Fibroblast of lung (primary cell): ENCODE results near the gene G6PD. TPM values are rescaled to one million over a fixed set of nuclear protein-coding genes. Genes with fewer than 3 reads are reported as not detected.

Source experiments
- DNase-seq, 2 donors: peaks; one replicate each; pipeline versions ENCODE4 v3.0.0 to v3.0.0-alpha.2; 2010; ENCODE audit warnings: low read depth in 2 of 2
- H2AFZ ChIP-seq: 2 replicates; pipeline ENCODE4 v1.5.1; 2012; ENCODE audit warnings: low read length, control low read depth, inconsistent platforms
- H3K27ac ChIP-seq: 2 replicates; pipeline ENCODE4 v1.5.1; 2011; ENCODE audit warnings: low read length, control low read depth; ENCODE audit not compliant: insufficient read depth
- H3K27me3 ChIP-seq: 2 replicates; pipeline ENCODE4 v1.5.1; 2011; ENCODE audit warnings: mild to moderate bottlenecking, low read length; ENCODE audit not compliant: control insufficient read depth, insufficient read depth
- H3K36me3 ChIP-seq: 2 replicates; pipeline ENCODE4 v1.5.1; 2011; ENCODE audit warnings: low read length; ENCODE audit not compliant: control insufficient read depth, insufficient read depth
- H3K4me1 ChIP-seq: 2 replicates; pipeline ENCODE4 v1.5.1; 2011; ENCODE audit warnings: low read length; ENCODE audit not compliant: control insufficient read depth, insufficient read depth; ENCODE audit errors: extremely low read depth
- H3K4me2 ChIP-seq: 2 replicates; pipeline ENCODE4 v1.5.1; 2011; ENCODE audit warnings: low read length, control low read depth; ENCODE audit not compliant: insufficient read depth; ENCODE audit errors: extremely low read depth
- H3K4me3 ChIP-seq, 4 experiments: fragments of 200-600 bp in 1 of 4; sonication (generic) in 1 of 4; replicated peaks in 1 of 4; 2 replicates each; pipeline ENCODE4 v1.5.1; 2011 to 2016; ENCODE audit warnings: low read length in 4 of 4, low read depth in 3 of 4, mild to moderate bottlenecking in 3 of 4, control low read depth in 2 of 4, inconsistent platforms in 1 of 4, mixed read lengths in 1 of 4; ENCODE audit not compliant: insufficient read depth in 1 of 4; ENCODE audit errors: control extremely low read depth in 1 of 4
- H3K79me2 ChIP-seq: 2 replicates; pipeline ENCODE4 v1.5.1; 2012; ENCODE audit warnings: mild to moderate bottlenecking, low read length, inconsistent platforms; ENCODE audit not compliant: control insufficient read depth, insufficient read depth
- H3K9ac ChIP-seq: 2 replicates; pipeline ENCODE4 v1.5.1; 2011; ENCODE audit warnings: mild to moderate bottlenecking, low read length, control low read depth; ENCODE audit not compliant: insufficient read depth
- H3K9me3 ChIP-seq: 2 replicates; pipeline ENCODE4 v1.5.1; 2012; ENCODE audit warnings: low read depth, low read length; ENCODE audit not compliant: control insufficient read depth, insufficient read depth
- H4K20me1 ChIP-seq: 2 replicates; pipeline ENCODE4 v1.5.1; 2011; ENCODE audit warnings: low read length; ENCODE audit not compliant: control insufficient read depth, insufficient read depth; ENCODE audit errors: extremely low read depth
- EZH2 ChIP-seq: IDR thresholded peaks from 2 replicates; pipeline ENCODE4 v1.5.1; 2012; ENCODE audit warnings: low read length, control low read depth, mild to moderate bottlenecking; ENCODE audit errors: missing control alignments
- polyA plus RNA-seq, 2 donors: library from polyadenylated mRNA; depleted of rRNA in 1 of 2; stranded (reverse) in 1 of 2; unstranded in 1 of 2; fragments of >200 nt; gene quantifications; 2 replicates each; pipeline ENCODE4 v1.2.1, GENCODE V29; 2011 to 2012; ENCODE audit warnings: missing spikeins in 1 of 2
- total RNA-seq: library from RNA; depleted of rRNA; stranded (reverse); fragments of >200 nt; gene quantifications from 2 replicates; pipeline ENCODE4 v1.2.1, GENCODE V29; 2014
- TF ChIP-seq, protein P1 (sequence below), 2 donors: IDR thresholded peaks in 1 of 2; conservative IDR thresholded peaks in 1 of 2; 1 replicate in 1 of 2; 2 replicates in 1 of 2; pipeline ENCODE4 v1.5.1; 2011 to 2012; ENCODE audit warnings: low read length in 2 of 2, control low read depth in 1 of 2, inconsistent platforms in 1 of 2, low read depth in 1 of 2, mild to moderate bottlenecking in 1 of 2

G6PD gene
- total and polyA plus RNA-seq, 2 donors (not counting 1 experiment from before 2014, with no cell fraction given), result 86.2 to 109 TPM

DNA sequence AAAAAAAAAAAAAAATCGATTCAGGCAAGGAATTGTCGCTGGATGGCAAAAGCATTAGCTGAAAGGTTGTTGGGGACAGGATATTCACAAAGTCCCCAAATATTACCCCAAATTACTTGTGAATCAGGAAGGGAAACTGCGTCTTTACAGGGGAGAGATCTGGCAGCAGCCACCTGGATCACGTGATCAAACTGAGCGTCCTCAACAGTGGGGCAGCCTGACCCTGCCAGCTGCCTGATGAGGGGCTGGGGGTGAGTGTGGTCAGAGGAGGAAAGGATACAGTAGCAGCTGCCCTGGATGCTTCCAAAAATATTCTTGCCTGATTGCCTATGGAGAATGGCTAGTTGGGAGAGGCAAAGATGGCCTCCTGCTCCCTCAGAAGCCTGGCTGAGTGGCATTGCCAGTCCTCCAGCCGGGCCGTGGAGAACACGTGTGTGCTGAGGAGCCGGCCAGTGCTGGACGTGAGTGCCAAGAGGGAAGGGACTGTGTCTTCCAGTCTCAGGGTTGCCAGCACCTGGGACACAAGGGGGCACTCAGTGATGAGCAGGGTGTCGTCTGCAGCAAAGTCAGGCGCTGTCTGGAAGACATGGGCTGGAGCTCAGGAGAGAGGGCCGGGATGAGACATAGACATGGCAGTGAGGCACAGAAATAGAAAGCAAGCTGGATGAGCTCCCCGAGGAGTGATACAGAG lies 64.6 kb downstream of the G6PD start:
- H2AFZ ChIP-seq, result no peak overlapping the region
- TF ChIP-seq EZH2, result no peak
- TF ChIP-seq, protein P1, sequence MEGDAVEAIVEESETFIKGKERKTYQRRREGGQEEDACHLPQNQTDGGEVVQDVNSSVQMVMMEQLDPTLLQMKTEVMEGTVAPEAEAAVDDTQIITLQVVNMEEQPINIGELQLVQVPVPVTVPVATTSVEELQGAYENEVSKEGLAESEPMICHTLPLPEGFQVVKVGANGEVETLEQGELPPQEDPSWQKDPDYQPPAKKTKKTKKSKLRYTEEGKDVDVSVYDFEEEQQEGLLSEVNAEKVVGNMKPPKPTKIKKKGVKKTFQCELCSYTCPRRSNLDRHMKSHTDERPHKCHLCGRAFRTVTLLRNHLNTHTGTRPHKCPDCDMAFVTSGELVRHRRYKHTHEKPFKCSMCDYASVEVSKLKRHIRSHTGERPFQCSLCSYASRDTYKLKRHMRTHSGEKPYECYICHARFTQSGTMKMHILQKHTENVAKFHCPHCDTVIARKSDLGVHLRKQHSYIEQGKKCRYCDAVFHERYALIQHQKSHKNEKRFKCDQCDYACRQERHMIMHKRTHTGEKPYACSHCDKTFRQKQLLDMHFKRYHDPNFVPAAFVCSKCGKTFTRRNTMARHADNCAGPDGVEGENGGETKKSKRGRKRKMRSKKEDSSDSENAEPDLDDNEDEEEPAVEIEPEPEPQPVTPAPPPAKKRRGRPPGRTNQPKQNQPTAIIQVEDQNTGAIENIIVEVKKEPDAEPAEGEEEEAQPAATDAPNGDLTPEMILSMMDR (conservative IDR thresholded peaks at IDR 0.05 in 1 of 2, IDR thresholded peaks at IDR 0.05 in 1 of 2; ENCODE audit: low read depth in 1 of 2, low read length in 2 of 2), result no peak
- H3K4me1 ChIP-seq, result no peaks in the 10 kb centered on the region
- no peaks in the 10 kb centered on the region for H3K36me3 ChIP-seq
- H3K4me2 ChIP-seq, result no peak overlapping the region
- DNase-seq, result no peak
- H3K27me3 ChIP-seq, result no peaks in the 10 kb centered on the region
- H3K4me3 ChIP-seq, result no peak overlapping the region
- H3K79me2 ChIP-seq, result no peaks in the 10 kb centered on the region
- no peaks in the 10 kb centered on the region for H3K9me3 ChIP-seq
- no peaks in the 10 kb centered on the region for H4K20me1 ChIP-seq
- no peak overlapping the region for H3K9ac ChIP-seq
- no peak overlapping the region for H3K27ac ChIP-seq

Other genes starting within 250 kb of the G6PD start
- 2,298 and 2,728 TPM in 2 replicates for gene FLNA, start 172.2 kb downstream of the G6PD start, total RNA-seq
- 654 and 799 TPM in 2 replicates for gene FLNA, start 172.2 kb downstream of the G6PD start, polyA plus RNA-seq
- 23.4 and 26.4 TPM in 2 replicates for gene EMD, start 167.6 kb downstream of the G6PD start, total RNA-seq
- 72.1 and 82.4 TPM in 2 replicates for gene EMD, start 167.6 kb downstream of the G6PD start, polyA plus RNA-seq
- 2,291 and 2,319 TPM in 2 replicates for gene RPL10, start 148.5 kb downstream of the G6PD start, total RNA-seq
- 4,015 and 4,527 TPM in 2 replicates for gene RPL10, start 148.5 kb downstream of the G6PD start, polyA plus RNA-seq
- gene DNASE1L1, start 137.6 kb downstream of the G6PD start, total RNA-seq, result 13.9 and 38.5 TPM in 2 replicates
- gene DNASE1L1, start 137.6 kb downstream of the G6PD start, polyA plus RNA-seq, result 11.3 and 13.6 TPM in 2 replicates
- 17.7 and 21.6 TPM in 2 replicates for gene TAFAZZIN, start 135.3 kb downstream of the G6PD start, total RNA-seq
- gene TAFAZZIN, start 135.3 kb downstream of the G6PD start, polyA plus RNA-seq, result 11.2 and 12.1 TPM in 2 replicates
- 38.8 and 59.8 TPM in 2 replicates for gene ATP6AP1, start 118.2 kb downstream of the G6PD start, total RNA-seq
- gene ATP6AP1, start 118.2 kb downstream of the G6PD start, polyA plus RNA-seq, result 86.9 and 89.7 TPM in 2 replicates
- 53.2 and 86.5 TPM in 2 replicates for gene GDI1, start 109.7 kb downstream of the G6PD start, total RNA-seq
- gene GDI1, start 109.7 kb downstream of the G6PD start, polyA plus RNA-seq, result 134 and 162 TPM in 2 replicates
- 80.1 and 88.1 TPM in 2 replicates for gene FAM50A, start 102.7 kb downstream of the G6PD start, total RNA-seq
- 117 and 123 TPM in 2 replicates for gene FAM50A, start 102.7 kb downstream of the G6PD start, polyA plus RNA-seq
- 11.6 and 17.8 TPM in 2 replicates for gene PLXNA3, start 88.6 kb downstream of the G6PD start, total RNA-seq
- 18.4 and 24.3 TPM in 2 replicates for gene PLXNA3, start 88.6 kb downstream of the G6PD start, polyA plus RNA-seq
- 13.4 and 20.5 TPM in 2 replicates for gene LAGE3, start 67.6 kb downstream of the G6PD start, total RNA-seq
- 6.1 and 6.4 TPM in 2 replicates for gene LAGE3, start 67.6 kb downstream of the G6PD start, polyA plus RNA-seq
- 39.5 and 42.8 TPM in 2 replicates for gene UBL4A, start 60.2 kb downstream of the G6PD start, total RNA-seq
- gene UBL4A, start 60.2 kb downstream of the G6PD start, polyA plus RNA-seq, result 17.9 and 21.7 TPM in 2 replicates
- gene SLC10A3, start 56.2 kb downstream of the G6PD start, total RNA-seq, result 13.9 and 15.2 TPM in 2 replicates
- 15.5 and 16.0 TPM in 2 replicates for gene SLC10A3, start 56.2 kb downstream of the G6PD start, polyA plus RNA-seq
- 30.0 and 30.2 TPM in 2 replicates for gene FAM3A, start 30.6 kb downstream of the G6PD start, total RNA-seq
- gene FAM3A, start 30.6 kb downstream of the G6PD start, polyA plus RNA-seq, result 16.5 and 17.3 TPM in 2 replicates
- 8.7 and 20.1 TPM in 2 replicates for gene IKBKG, start 774 bp upstream of the G6PD start, total RNA-seq
- 14.8 and 27.8 TPM in 2 replicates for gene IKBKG, start 774 bp upstream of the G6PD start, polyA plus RNA-seq
- not detected in 2 replicates for gene CTAG1A, start 38.3 kb upstream of the G6PD start, total RNA-seq
- gene CTAG1A, start 38.3 kb upstream of the G6PD start, polyA plus RNA-seq, result not detected in 2 replicates
- not detected in 2 replicates for gene CTAG1B, start 72.4 kb upstream of the G6PD start, total RNA-seq
- gene CTAG1B, start 72.4 kb upstream of the G6PD start, polyA plus RNA-seq, result not detected in 2 replicates
- gene CTAG2, start 106.7 kb upstream of the G6PD start, total RNA-seq, result not detected in 2 replicates
- gene CTAG2, start 106.7 kb upstream of the G6PD start, polyA plus RNA-seq, result not detected in 2 replicates
- 4.1 and 6.4 TPM in 2 replicates for gene GAB3, start 204.2 kb upstream of the G6PD start, total RNA-seq
- gene GAB3, start 204.2 kb upstream of the G6PD start, polyA plus RNA-seq, result 2.8 and 2.9 TPM in 2 replicates
- gene DKC1, start 216.0 kb upstream of the G6PD start, total RNA-seq, result 30.2 and 31.1 TPM in 2 replicates
- 42.4 and 66.8 TPM in 2 replicates for gene DKC1, start 216.0 kb upstream of the G6PD start, polyA plus RNA-seq